ENCODE data around the gene PMEPA1. TPM values are rescaled to one million over a fixed set of nuclear protein-coding genes. Genes with fewer than 3 reads are reported as not detected.

PMEPA1 gene
- total RNA-seq, 2 experiments from 2014 or later, result 1.4 to 3.7 TPM

GRCh38 chr20:57698116-57698866 lies 11.5 kb downstream of the PMEPA1 start:
- Histone ChIP-seq H3K4me1 (ENCODE audit: insufficient read depth, low read length, poor library complexity, severe bottlenecking) (peaks cover 67% of the 10 kb centered on the region), H3K9me2 (ENCODE audit: insufficient read depth, low read length) (no peaks in the 10 kb centered on the region), H4K20me1 (ENCODE audit: insufficient read depth, low read length) (peaks cover 14% of the 10 kb centered on the region; the same call in 1 of the 2 replicates), H2AFZ (ENCODE audit: low read length) (no peak overlapping the region), H3K79me2 (ENCODE audit: insufficient read depth, low read depth, low read length) (peaks cover 44% of the 10 kb centered on the region; the same call in 1 of the 2 replicates), H3K9me3 (ENCODE audit: low read length) (no peaks in the 10 kb centered on the region), H3K4me3 (ENCODE audit: low read depth, low read length, poor library complexity, severe bottlenecking) (no peak overlapping the region), H3K27ac (ENCODE audit: low read depth, low read length, poor library complexity, severe bottlenecking) (no peak overlapping the region), H3K36me3 (ENCODE audit: insufficient read depth, low read length) (no peaks in the 10 kb centered on the region), H3K4me2 (ENCODE audit: low read length) (peak overlapping the region; percentile 86)
- ChIA-PET POLR2A (interaction anchor here (0.9 to 2.1 kb wide), 3 partner anchors 15 to 66 kb away, joined by 3 to 15 read pairs (median 4); no protein-coding TSS in a partner anchor), CTCF (ENCODE audit: unreplicated experiment) (interaction anchor here (2.3 kb wide), 1 partner anchor 16 kb away, joined by 15 read pairs; no protein-coding TSS in a partner anchor)
- no TSS peak for BruUV-seq (replicated peaks)
- intact Hi-C loops (cut with micrococcal nuclease; ENCODE audit: unreplicated experiment), result no loop called here
- TF ChIP-seq CTCF (conservative IDR thresholded peaks at IDR 0.05; ENCODE audit: low read length) (no peak), EZH2phosphoT487 (IDR thresholded peaks at IDR 0.05; ENCODE audit: borderline replicate concordance, low read depth, low read length) (no peak)
- DNase-seq (ENCODE audit: low spot score), result no peak

GRCh38 chr20:57697543-57697942 lies 12.3 kb downstream of the PMEPA1 start:
- Histone ChIP-seq H3K4me1 (ENCODE audit: insufficient read depth, low read length, poor library complexity, severe bottlenecking) (peaks cover 67% of the 10 kb centered on the region), H3K9me2 (ENCODE audit: insufficient read depth, low read length) (no peaks in the 10 kb centered on the region), H3K4me2 (ENCODE audit: low read length) (no peak overlapping the region), H2AFZ (ENCODE audit: low read length) (no peak overlapping the region), H3K4me3 (ENCODE audit: low read depth, low read length, poor library complexity, severe bottlenecking) (no peak overlapping the region), H3K79me2 (ENCODE audit: insufficient read depth, low read depth, low read length) (peaks cover 40% of the 10 kb centered on the region; the same call in 1 of the 2 replicates), H3K27ac (ENCODE audit: low read depth, low read length, poor library complexity, severe bottlenecking) (no peak overlapping the region), H3K9me3 (ENCODE audit: low read length) (no peaks in the 10 kb centered on the region), H4K20me1 (ENCODE audit: insufficient read depth, low read length) (peaks cover 16% of the 10 kb centered on the region; the same call in 1 of the 2 replicates), H3K36me3 (ENCODE audit: insufficient read depth, low read length) (no peaks in the 10 kb centered on the region)
- POLR2A ChIA-PET, result interaction anchor here (1.8 to 2.1 kb wide), 2 partner anchors 15 to 17 kb away, joined by 4 to 15 read pairs; no protein-coding TSS in a partner anchor
- intact Hi-C loops (cut with micrococcal nuclease; ENCODE audit: unreplicated experiment), result no loop called here
- CTCF ChIA-PET (ENCODE audit: unreplicated experiment), result interaction anchor here (2.3 kb wide), 1 partner anchor 15 kb away, joined by 15 read pairs; no protein-coding TSS in a partner anchor
- no peak for DNase-seq (ENCODE audit: low spot score)
- no peak for TF ChIP-seq EZH2phosphoT487 (IDR thresholded peaks at IDR 0.05; ENCODE audit: borderline replicate concordance, low read depth, low read length)
- no TSS peak for BruUV-seq (replicated peaks)

- POLR2A ChIA-PET, result no interaction called here
- H4K20me1 ChIP-seq (ENCODE audit: insufficient read depth, low read length), result peaks cover 10% of the 10 kb centered on the region; the same call in 1 of the 2 replicates
These were observed 13.3 kb downstream of the PMEPA1 start for GRCh38 chr20:57696401-57696961.

More at GRCh38 chr20:57696401-57696961, 13.3 kb downstream of the PMEPA1 start:
- no TSS peak for BruUV-seq (replicated peaks)
- TF ChIP-seq EZH2phosphoT487 (IDR thresholded peaks at IDR 0.05; ENCODE audit: borderline replicate concordance, low read depth, low read length), result no peak
- no peak overlapping the region for H3K4me2 ChIP-seq (ENCODE audit: low read length)
- H3K4me3 ChIP-seq (ENCODE audit: low read depth, low read length, poor library complexity, severe bottlenecking), result no peak overlapping the region
- H3K79me2 ChIP-seq (ENCODE audit: insufficient read depth, low read depth, low read length), result peaks cover 36% of the 10 kb centered on the region; the same call in 1 of the 2 replicates
- no peaks in the 10 kb centered on the region for H3K36me3 ChIP-seq (ENCODE audit: insufficient read depth, low read length)
- no peak for DNase-seq (ENCODE audit: low spot score)
- H3K9me2 ChIP-seq (ENCODE audit: insufficient read depth, low read length), result no peaks in the 10 kb centered on the region
- H3K4me1 ChIP-seq (ENCODE audit: insufficient read depth, low read length, poor library complexity, severe bottlenecking), result peaks cover 67% of the 10 kb centered on the region
- intact Hi-C loops (cut with micrococcal nuclease; ENCODE audit: unreplicated experiment), result no loop called here
- no peak overlapping the region for H3K27ac ChIP-seq (ENCODE audit: low read depth, low read length, poor library complexity, severe bottlenecking)
- no peaks in the 10 kb centered on the region for H3K9me3 ChIP-seq (ENCODE audit: low read length)
- no peak overlapping the region for H2AFZ ChIP-seq (ENCODE audit: low read length)
- CTCF ChIA-PET (ENCODE audit: unreplicated experiment), result no interaction called here

Measured in OCI-LY7 (cell line).